Neural cell (in vitro differentiated cells): Measurements from ENCODE around the gene NTRK2. TPM values are rescaled to one million over a fixed set of nuclear protein-coding genes. Genes with fewer than 3 reads are reported as not detected.

Experiments
- H2AFZ ChIP-seq: fragments of 200-600, 300-800 bp; sonication (generic), shearing (Covaris generic); 2 replicates; pipeline ENCODE4 v1.6.0; 2014; ENCODE audit warnings: low read depth, mild to moderate bottlenecking, antibody characterized with exemption, low read length, moderate library complexity
- H3F3A ChIP-seq: fragments of 200-600 bp; shearing (Covaris generic); 2 replicates; pipeline ENCODE4 v1.6.1; 2016; ENCODE audit warnings: mild to moderate bottlenecking, moderate library complexity, mixed read lengths, antibody characterized with exemption, low read length; ENCODE audit not compliant: insufficient read depth, poor library complexity, severe bottlenecking
- H3K27ac ChIP-seq: fragments of 200-600, 300-800 bp; sonication (generic), shearing (Covaris generic); 2 replicates; pipeline ENCODE4 v1.5.1; 2014; ENCODE audit warnings: mild to moderate bottlenecking, low read length, moderate library complexity
- H3K27me3 ChIP-seq: fragments of 300-800, 200-600 bp; sonication (generic), shearing (Covaris generic); 2 replicates; pipeline ENCODE4 v1.6.0; 2014; ENCODE audit warnings: mild to moderate bottlenecking, low read depth, low read length, moderate library complexity; ENCODE audit not compliant: insufficient read depth
- H3K36me3 ChIP-seq: fragments of 300-800, 200-600 bp; sonication (generic), shearing (Covaris generic); 2 replicates; pipeline ENCODE4 v1.5.1; 2014; ENCODE audit warnings: mild to moderate bottlenecking, antibody characterized with exemption, low read length, moderate library complexity; ENCODE audit not compliant: insufficient read depth
- H3K4me2 ChIP-seq: fragments of 300-800, 200-600 bp; sonication (generic), shearing (Covaris generic); 2 replicates; pipeline ENCODE4 v1.6.0; 2014; ENCODE audit warnings: mild to moderate bottlenecking, low read length
- H3K4me3 ChIP-seq: fragments of 300-800, 200-600 bp; sonication (generic), shearing (Covaris generic); 2 replicates; pipeline ENCODE4 v1.5.1; 2014; ENCODE audit warnings: mild to moderate bottlenecking, low read length, moderate library complexity
- H3K79me2 ChIP-seq: fragments of 200-600 bp; shearing (Covaris generic); replicated peaks from 2 replicates; pipeline ENCODE4 v1.6.0; 2014; ENCODE audit warnings: mild to moderate bottlenecking, low read length, moderate library complexity; ENCODE audit not compliant: insufficient read depth
- H3K9ac ChIP-seq: fragments of 300-800, 200-600 bp; sonication (generic), shearing (Covaris generic); 2 replicates; pipeline ENCODE4 v1.6.1; 2016; ENCODE audit warnings: mild to moderate bottlenecking, low read length, mixed read lengths
- H3K9me2 ChIP-seq: fragments of 200-600 bp; shearing (Covaris generic); 2 replicates; pipeline ENCODE4 v1.6.1; 2016; ENCODE audit warnings: mild to moderate bottlenecking, low read length, mixed read lengths; ENCODE audit not compliant: insufficient read depth
- H3K9me3 ChIP-seq: fragments of 200-600, 300-800 bp; sonication (generic), shearing (Covaris generic); 2 replicates; pipeline ENCODE4 v1.6.1; 2016; ENCODE audit warnings: mild to moderate bottlenecking, mixed run types, low read length, moderate library complexity, mixed read lengths
- H4K20me1 ChIP-seq: fragments of 200-600 bp; shearing (Covaris generic); 2 replicates; pipeline ENCODE4 v1.6.1; 2016; ENCODE audit warnings: mild to moderate bottlenecking, mixed run types; ENCODE audit not compliant: insufficient read depth
- EP300 ChIP-seq: fragments of 450-650 bp; conservative IDR thresholded peaks from 2 replicates; pipeline ENCODE4 v1.6.1; 2014; ENCODE audit warnings: antibody characterized with exemption, mild to moderate bottlenecking, moderate library complexity; ENCODE audit not compliant: poor library complexity, severe bottlenecking
- EZH2 ChIP-seq: fragments of 200-600, 300-800 bp; shearing (Covaris generic), sonication (generic); IDR thresholded peaks from 2 replicates; pipeline ENCODE4 v1.6.1; 2014; ENCODE audit warnings: antibody characterized with exemption, low read length, borderline replicate concordance, mild to moderate bottlenecking; ENCODE audit not compliant: insufficient read depth, poor library complexity, severe bottlenecking
- MXI1 ChIP-seq: fragments of 450-650 bp; conservative IDR thresholded peaks from 2 replicates; pipeline ENCODE4 v1.6.1; 2014; ENCODE audit warnings: antibody characterized with exemption, mild to moderate bottlenecking; ENCODE audit not compliant: poor library complexity, severe bottlenecking
- POLR2AphosphoS5 ChIP-seq: IDR thresholded peaks from 2 replicates; pipeline ENCODE4 v1.6.1; 2012
- RAD21 ChIP-seq: fragments of 450-650 bp; conservative IDR thresholded peaks from 2 replicates; pipeline ENCODE4 v1.6.1; 2014; ENCODE audit warnings: antibody characterized with exemption, mild to moderate bottlenecking, moderate library complexity
- REST ChIP-seq: IDR thresholded peaks from 2 replicates; pipeline ENCODE4 v1.6.1; 2012; ENCODE audit warnings: borderline replicate concordance
- SMC3 ChIP-seq: fragments of 450-650 bp; conservative IDR thresholded peaks from 2 replicates; pipeline ENCODE4 v1.6.1; 2014; ENCODE audit warnings: antibody characterized with exemption, mild to moderate bottlenecking, moderate library complexity; ENCODE audit not compliant: poor library complexity
- TAF1 ChIP-seq: IDR thresholded peaks from 2 replicates; pipeline ENCODE4 v1.6.1; 2012; ENCODE audit warnings: low read depth
- polyA plus RNA-seq: library from polyadenylated mRNA; depleted of rRNA; stranded (reverse); fragments of >200 nt; gene quantifications from 2 replicates; pipeline ENCODE4 v1.2.3, GENCODE V29; 2014
- TF ChIP-seq, protein P1 (sequence below): fragments of 450-650 bp; IDR thresholded peaks from 2 replicates; pipeline ENCODE4 v1.5.1; 2014; ENCODE audit warnings: antibody characterized with exemption, mild to moderate bottlenecking, moderate library complexity; ENCODE audit not compliant: poor library complexity, severe bottlenecking

The NTRK2 gene
- polyA plus RNA-seq, 1 donor from 2014 or later = 14.2 TPM

- Histone ChIP-seq H2AFZ (no peak overlapping the region), H3K27me3 (no peaks in the 10 kb centered on the region), H3K9me3 (no peaks in the 10 kb centered on the region), H3K4me2 (no peak overlapping the region), H3K4me3 (no peak overlapping the region), H3F3A (no peaks in the 10 kb centered on the region), H4K20me1 (no peaks in the 10 kb centered on the region), H3K9ac (no peak overlapping the region), H3K9me2 (no peaks in the 10 kb centered on the region), H3K79me2 (no peaks in the 10 kb centered on the region), H3K27ac (no peak overlapping the region), H3K36me3 (no peaks in the 10 kb centered on the region)
- TF ChIP-seq MXI1 (no peak), TAF1 (no peak), RAD21 (no peak), EZH2 (no peak), SMC3 (no peak), REST (no peak)
- TF ChIP-seq, protein P1, sequence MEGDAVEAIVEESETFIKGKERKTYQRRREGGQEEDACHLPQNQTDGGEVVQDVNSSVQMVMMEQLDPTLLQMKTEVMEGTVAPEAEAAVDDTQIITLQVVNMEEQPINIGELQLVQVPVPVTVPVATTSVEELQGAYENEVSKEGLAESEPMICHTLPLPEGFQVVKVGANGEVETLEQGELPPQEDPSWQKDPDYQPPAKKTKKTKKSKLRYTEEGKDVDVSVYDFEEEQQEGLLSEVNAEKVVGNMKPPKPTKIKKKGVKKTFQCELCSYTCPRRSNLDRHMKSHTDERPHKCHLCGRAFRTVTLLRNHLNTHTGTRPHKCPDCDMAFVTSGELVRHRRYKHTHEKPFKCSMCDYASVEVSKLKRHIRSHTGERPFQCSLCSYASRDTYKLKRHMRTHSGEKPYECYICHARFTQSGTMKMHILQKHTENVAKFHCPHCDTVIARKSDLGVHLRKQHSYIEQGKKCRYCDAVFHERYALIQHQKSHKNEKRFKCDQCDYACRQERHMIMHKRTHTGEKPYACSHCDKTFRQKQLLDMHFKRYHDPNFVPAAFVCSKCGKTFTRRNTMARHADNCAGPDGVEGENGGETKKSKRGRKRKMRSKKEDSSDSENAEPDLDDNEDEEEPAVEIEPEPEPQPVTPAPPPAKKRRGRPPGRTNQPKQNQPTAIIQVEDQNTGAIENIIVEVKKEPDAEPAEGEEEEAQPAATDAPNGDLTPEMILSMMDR = no peak
These were observed 338.7 kb downstream of the NTRK2 start for GRCh38 chr9:85008215-85008614.

GRCh38 chr9:85009251-85009650 lies 339.7 kb downstream of the NTRK2 start:
- H3K9ac ChIP-seq = no peak overlapping the region
- H3K4me3 ChIP-seq = no peak overlapping the region
- no peak overlapping the region for H2AFZ ChIP-seq
- H3K36me3 ChIP-seq = no peaks in the 10 kb centered on the region
- TF ChIP-seq EZH2 (no peak), EP300 (no peak), SMC3 (no peak), MXI1 (no peak), TAF1 (no peak), REST (no peak), POLR2AphosphoS5 (no peak), RAD21 (no peak)
- TF ChIP-seq, protein P1 = no peak
- H3K9me3 ChIP-seq = no peaks in the 10 kb centered on the region
- no peak overlapping the region for H3K27ac ChIP-seq
- H3K79me2 ChIP-seq = no peaks in the 10 kb centered on the region
- no peak overlapping the region for H3K4me2 ChIP-seq
- H4K20me1 ChIP-seq = no peaks in the 10 kb centered on the region
- no peaks in the 10 kb centered on the region for H3K9me2 ChIP-seq
- no peaks in the 10 kb centered on the region for H3K27me3 ChIP-seq
- no peaks in the 10 kb centered on the region for H3F3A ChIP-seq
